ENCODE data around the gene SORT1. TPM values are rescaled to one million over a fixed set of nuclear protein-coding genes. Genes with fewer than 3 reads are reported as not detected.
A peak's percentile ranks its signal among the peaks of the same experiment; 100 is the strongest.
"Not testable (repeated sequence)": the region's sequence is repeated elsewhere in the genome, so short reads cannot be mapped to it uniquely, and the experiment has no call there.

The SORT1 gene
- total RNA-seq, 2 donors from 2014 or later: 0.57 to 2.6 TPM

GRCh38 chr1:109383087-109383779, 14.5 kb downstream of the SORT1 start:
- no peak for ATAC-seq
- Mint-ChIP-seq H3K4me3 (no peak overlapping the region), H3K4me1 (no peaks in the 10 kb centered on the region), H3K27me3 (no peaks in the 10 kb centered on the region), H3K27ac (no peak overlapping the region), H3K36me3 (ENCODE audit: low read depth) (peaks cover 3% of the 10 kb centered on the region)
- no peak for DNase-seq
- H3K9me3 ChIP-seq (ENCODE audit: control insufficient read depth, low read length, poor library complexity, severe bottlenecking): no peaks in the 10 kb centered on the region

GRCh38 chr1:109381573-109381972, 16.1 kb downstream of the SORT1 start:
- H3K9me3 ChIP-seq (ENCODE audit: control insufficient read depth, low read length, poor library complexity, severe bottlenecking): no peaks in the 10 kb centered on the region
- no peaks in the 10 kb centered on the region for H3K4me1 Mint-ChIP-seq
- H3K4me3 Mint-ChIP-seq: no peak overlapping the region
- H3K27ac Mint-ChIP-seq: no peak overlapping the region
- H3K27me3 Mint-ChIP-seq: no peaks in the 10 kb centered on the region
- ATAC-seq (no peak), DNase-seq (no peak)
- peaks cover 3% of the 10 kb centered on the region for H3K36me3 Mint-ChIP-seq (ENCODE audit: low read depth)

- H3K27me3 Mint-ChIP-seq: no peaks in the 10 kb centered on the region
- no peaks in the 10 kb centered on the region for H3K4me1 Mint-ChIP-seq
- no peaks in the 10 kb centered on the region for H3K36me3 Mint-ChIP-seq (ENCODE audit: low read depth)
- H3K4me3 Mint-ChIP-seq: no peak overlapping the region
- H3K9me3 ChIP-seq (ENCODE audit: control insufficient read depth, low read length, poor library complexity, severe bottlenecking): no peaks in the 10 kb centered on the region
- no peak for ATAC-seq
- H3K27ac Mint-ChIP-seq: no peak overlapping the region
- DNase-seq: no peak
Observed at GRCh38 chr1:109379907-109380306, 17.8 kb downstream of the SORT1 start.

- no peak for ATAC-seq
- H3K36me3 Mint-ChIP-seq (ENCODE audit: low read depth): no peaks in the 10 kb centered on the region
- no peak for DNase-seq
- no peaks in the 10 kb centered on the region for H3K27me3 Mint-ChIP-seq
- no peaks in the 10 kb centered on the region for H3K4me1 Mint-ChIP-seq
- no peaks in the 10 kb centered on the region for H3K9me3 ChIP-seq (ENCODE audit: control insufficient read depth, low read length, poor library complexity, severe bottlenecking)
- no peak overlapping the region for H3K27ac Mint-ChIP-seq
- no peak overlapping the region for H3K4me3 Mint-ChIP-seq
Observed at GRCh38 chr1:109379422-109379821, 18.3 kb downstream of the SORT1 start.

- Mint-ChIP-seq H3K4me1 (peaks cover 4% of the 10 kb centered on the region), H3K4me3 (no peak overlapping the region), H3K27me3 (peaks cover 6% of the 10 kb centered on the region), H3K36me3 (ENCODE audit: low read depth) (no peaks in the 10 kb centered on the region), H3K27ac (no peak overlapping the region)
- no peak for DNase-seq
- no peaks in the 10 kb centered on the region for H3K9me3 ChIP-seq (ENCODE audit: control insufficient read depth, low read length, poor library complexity, severe bottlenecking)
- ATAC-seq: no peak
Observed at GRCh38 chr1:109377698-109378097, 20.0 kb downstream of the SORT1 start.

- not testable (repeated sequence) for H3K27ac Mint-ChIP-seq; ATAC-seq; H3K4me3 Mint-ChIP-seq; DNase-seq; H3K36me3 Mint-ChIP-seq (ENCODE audit: low read depth); H3K9me3 ChIP-seq (ENCODE audit: control insufficient read depth, low read length, poor library complexity, severe bottlenecking)
- H3K4me1 Mint-ChIP-seq: peaks cover 11% of the 10 kb centered on the region
- H3K27me3 Mint-ChIP-seq: peaks cover 29% of the 10 kb centered on the region
Observed at GRCh38 chr1:109373696-109374095, 24.0 kb downstream of the SORT1 start.

- Mint-ChIP-seq H3K27me3 (peaks cover 29% of the 10 kb centered on the region), H3K36me3 (ENCODE audit: low read depth) (no peaks in the 10 kb centered on the region), H3K4me3 (peak overlapping the region; percentile 69), H3K27ac (no peak overlapping the region), H3K4me1 (peaks cover 11% of the 10 kb centered on the region)
- DNase-seq (no peak), ATAC-seq (no peak)
- H3K9me3 ChIP-seq (ENCODE audit: control insufficient read depth, low read length, poor library complexity, severe bottlenecking): no peaks in the 10 kb centered on the region
Observed at GRCh38 chr1:109373126-109373525, 24.6 kb downstream of the SORT1 start.

GRCh38 chr1:109372281-109372680, 25.4 kb downstream of the SORT1 start:
- ATAC-seq (no peak), DNase-seq (no peak)
- Mint-ChIP-seq H3K4me3 (no peak overlapping the region), H3K4me1 (peaks cover 11% of the 10 kb centered on the region), H3K27me3 (peaks cover 37% of the 10 kb centered on the region), H3K27ac (no peak overlapping the region), H3K36me3 (ENCODE audit: low read depth) (no peaks in the 10 kb centered on the region)
- H3K9me3 ChIP-seq (ENCODE audit: control insufficient read depth, low read length, poor library complexity, severe bottlenecking): no peaks in the 10 kb centered on the region

- Mint-ChIP-seq H3K36me3 (ENCODE audit: low read depth) (no peaks in the 10 kb centered on the region), H3K4me1 (peaks cover 11% of the 10 kb centered on the region)
- ATAC-seq: no peak
Observed at GRCh38 chr1:109371341-109371739, 26.4 kb downstream of the SORT1 start.

GRCh38 chr1:109370712-109371340, 26.9 kb downstream of the SORT1 start:
- H3K27ac Mint-ChIP-seq: no peak overlapping the region
- no peak overlapping the region for H3K4me3 Mint-ChIP-seq
- no peaks in the 10 kb centered on the region for H3K9me3 ChIP-seq (ENCODE audit: control insufficient read depth, low read length, poor library complexity, severe bottlenecking)
- H3K27me3 Mint-ChIP-seq: peaks cover 50% of the 10 kb centered on the region
- H3K36me3 Mint-ChIP-seq (ENCODE audit: low read depth): no peaks in the 10 kb centered on the region
- DNase-seq: no peak
- no peak for ATAC-seq
- H3K4me1 Mint-ChIP-seq: peaks cover 11% of the 10 kb centered on the region

More at GRCh38 chr1:109371341-109371739, 26.4 kb downstream of the SORT1 start:
- Mint-ChIP-seq H3K27ac (no peak overlapping the region), H3K27me3 (peaks cover 46% of the 10 kb centered on the region), H3K4me3 (no peak overlapping the region)
- DNase-seq: no peak
- no peaks in the 10 kb centered on the region for H3K9me3 ChIP-seq (ENCODE audit: control insufficient read depth, low read length, poor library complexity, severe bottlenecking)

GRCh38 chr1:109369167-109369746, 28.5 kb downstream of the SORT1 start:
- H3K27me3 Mint-ChIP-seq: peaks cover 58% of the 10 kb centered on the region
- H3K9me3 ChIP-seq (ENCODE audit: control insufficient read depth, low read length, poor library complexity, severe bottlenecking): no peaks in the 10 kb centered on the region
- H3K27ac Mint-ChIP-seq: no peak overlapping the region
- DNase-seq (no peak), ATAC-seq (no peak)
- no peaks in the 10 kb centered on the region for H3K36me3 Mint-ChIP-seq (ENCODE audit: low read depth)
- no peak overlapping the region for H3K4me3 Mint-ChIP-seq
- H3K4me1 Mint-ChIP-seq: peaks cover 11% of the 10 kb centered on the region

GRCh38 chr1:109368464-109368863, 29.3 kb downstream of the SORT1 start:
- ATAC-seq (no peak), DNase-seq (no peak)
- Mint-ChIP-seq H3K27me3 (peaks cover 66% of the 10 kb centered on the region), H3K4me3 (no peak overlapping the region), H3K27ac (no peak overlapping the region), H3K36me3 (ENCODE audit: low read depth) (no peaks in the 10 kb centered on the region), H3K4me1 (peaks cover 11% of the 10 kb centered on the region)
- H3K9me3 ChIP-seq (ENCODE audit: control insufficient read depth, low read length, poor library complexity, severe bottlenecking): no peaks in the 10 kb centered on the region

GRCh38 chr1:109367626-109368025, 30.1 kb downstream of the SORT1 start:
- Mint-ChIP-seq H3K27ac (no peak overlapping the region), H3K4me3 (no peak overlapping the region), H3K36me3 (ENCODE audit: low read depth) (no peaks in the 10 kb centered on the region), H3K4me1 (peaks cover 7% of the 10 kb centered on the region), H3K27me3 (peaks cover 62% of the 10 kb centered on the region)
- ATAC-seq (no peak), DNase-seq (no peak)
- no peaks in the 10 kb centered on the region for H3K9me3 ChIP-seq (ENCODE audit: control insufficient read depth, low read length, poor library complexity, severe bottlenecking)

All from T-helper 17 cell (primary cell).